Spleen (tissue), 7 donors: ENCODE results near the gene ANKS1B.

Experiments
- POLR2A ChIP-seq, 3 donors: fragments of 450-650 bp; IDR thresholded peaks; one replicate each; pipeline ENCODE4 v1.5.1; 2017; ENCODE audit warnings: antibody characterized with exemption in 3 of 3, mild to moderate bottlenecking in 1 of 3
- POLR2AphosphoS5 ChIP-seq, 3 donors: sonication (generic); formaldehyde crosslinking; IDR thresholded peaks; one replicate each; pipeline ENCODE4 v1.5.1; 2017; ENCODE audit warnings: antibody characterized with exemption in 3 of 3
- TF ChIP-seq, protein P1 (sequence below), 11 experiments: fragments of 200-600 bp in 7 of 11; fragments of 450-650 bp in 4 of 11; sonication (generic) in 4 of 11; IDR thresholded peaks in 8 of 11; conservative IDR thresholded peaks in 3 of 11; 1 replicate in 7 of 11; 2 replicates in 4 of 11; pipeline versions ENCODE4 v1.4.0 to v1.8.0; 2016 to 2021; ENCODE audit warnings: antibody characterized with exemption in 11 of 11, inconsistent platforms in 4 of 11, mild to moderate bottlenecking in 1 of 11
- donor health status: DM: no; HTN: no; CAD: no; lungs with moderate emphysema.
- donor health status: DM: no; HTN: no; CAD: no.
- donor health status: DM: no; HTN: no; CAD: no.

- TF ChIP-seq POLR2A (IDR thresholded peaks at IDR 0.05) (no peak), POLR2AphosphoS5 (IDR thresholded peaks at IDR 0.05) (no peak)
- TF ChIP-seq, protein P1, sequence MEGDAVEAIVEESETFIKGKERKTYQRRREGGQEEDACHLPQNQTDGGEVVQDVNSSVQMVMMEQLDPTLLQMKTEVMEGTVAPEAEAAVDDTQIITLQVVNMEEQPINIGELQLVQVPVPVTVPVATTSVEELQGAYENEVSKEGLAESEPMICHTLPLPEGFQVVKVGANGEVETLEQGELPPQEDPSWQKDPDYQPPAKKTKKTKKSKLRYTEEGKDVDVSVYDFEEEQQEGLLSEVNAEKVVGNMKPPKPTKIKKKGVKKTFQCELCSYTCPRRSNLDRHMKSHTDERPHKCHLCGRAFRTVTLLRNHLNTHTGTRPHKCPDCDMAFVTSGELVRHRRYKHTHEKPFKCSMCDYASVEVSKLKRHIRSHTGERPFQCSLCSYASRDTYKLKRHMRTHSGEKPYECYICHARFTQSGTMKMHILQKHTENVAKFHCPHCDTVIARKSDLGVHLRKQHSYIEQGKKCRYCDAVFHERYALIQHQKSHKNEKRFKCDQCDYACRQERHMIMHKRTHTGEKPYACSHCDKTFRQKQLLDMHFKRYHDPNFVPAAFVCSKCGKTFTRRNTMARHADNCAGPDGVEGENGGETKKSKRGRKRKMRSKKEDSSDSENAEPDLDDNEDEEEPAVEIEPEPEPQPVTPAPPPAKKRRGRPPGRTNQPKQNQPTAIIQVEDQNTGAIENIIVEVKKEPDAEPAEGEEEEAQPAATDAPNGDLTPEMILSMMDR (IDR thresholded peaks at IDR 0.05 in 8 of 11, conservative IDR thresholded peaks at IDR 0.05 in 3 of 11) = no peak
Measured at GRCh38 chr12:98791406-98791805, 1193.3 kb downstream of the ANKS1B start.
